Peyer's patch (tissue), 4 donors: Measurements from ENCODE around the gene PAPSS1. TPM values are rescaled to one million over a fixed set of nuclear protein-coding genes. Genes with fewer than 3 reads are reported as not detected.
A peak's percentile ranks its signal among the peaks of the same experiment; 100 is the strongest.

Source experiments
- DNase-seq, 3 donors: peaks; one replicate each; pipeline ENCODE4 v3.0.0-alpha.2; 2017 to 2019
- H3K27ac ChIP-seq, 4 donors: fragments of 200-600 bp; sonication (generic); one replicate each; pipeline ENCODE4 v1.5.1; 2016 to 2019
- H3K27me3 ChIP-seq, 2 donors: fragments of 200-600 bp; sonication (generic); one replicate each; pipeline ENCODE4 v1.5.1; 2019
- H3K36me3 ChIP-seq, 3 donors: fragments of 200-600 bp; sonication (generic); one replicate each; pipeline ENCODE4 v1.5.1; 2016 to 2019
- H3K4me1 ChIP-seq, 4 donors: fragments of 200-600 bp; sonication (generic); one replicate each; pipeline ENCODE4 v1.5.1; 2016 to 2019
- H3K4me3 ChIP-seq, 4 donors: fragments of 200-600 bp; sonication (generic); 1 replicate in 3 of 4; 2 replicates in 1 of 4; pipeline ENCODE4 v1.5.1; 2016 to 2019; ENCODE audit warnings: mild to moderate bottlenecking in 1 of 4
- H3K9me3 ChIP-seq, 4 donors: fragments of 200-600 bp; sonication (generic); one replicate each; pipeline ENCODE4 v1.5.1; 2016 to 2019; ENCODE audit warnings: mild to moderate bottlenecking in 1 of 4
- POLR2A ChIP-seq, 2 donors: fragments of 450-650 bp; IDR thresholded peaks; one replicate each; pipeline ENCODE4 v1.5.1; 2017; ENCODE audit warnings: antibody characterized with exemption in 2 of 2, mild to moderate bottlenecking in 2 of 2, moderate library complexity in 2 of 2
- total RNA-seq, 4 donors: library from RNA; depleted of rRNA; stranded (reverse); fragments of >200 nt; gene quantifications; one replicate each; pipeline ENCODE4 v1.1.0, GENCODE V29; 2016
- TF ChIP-seq, protein P1 (sequence below), 6 experiments: fragments of 450-650 bp in 4 of 6; fragments of 200-600 bp in 2 of 6; sonication (generic) in 1 of 6; IDR thresholded peaks; one replicate each; pipeline ENCODE4 v1.5.1; 2017 to 2019; ENCODE audit warnings: antibody characterized with exemption in 6 of 6, mild to moderate bottlenecking in 3 of 6, moderate library complexity in 1 of 6

Gene PAPSS1
- total RNA-seq, 4 donors from 2014 or later = 9.0 to 23.3 (median 18.1) TPM

DNA sequence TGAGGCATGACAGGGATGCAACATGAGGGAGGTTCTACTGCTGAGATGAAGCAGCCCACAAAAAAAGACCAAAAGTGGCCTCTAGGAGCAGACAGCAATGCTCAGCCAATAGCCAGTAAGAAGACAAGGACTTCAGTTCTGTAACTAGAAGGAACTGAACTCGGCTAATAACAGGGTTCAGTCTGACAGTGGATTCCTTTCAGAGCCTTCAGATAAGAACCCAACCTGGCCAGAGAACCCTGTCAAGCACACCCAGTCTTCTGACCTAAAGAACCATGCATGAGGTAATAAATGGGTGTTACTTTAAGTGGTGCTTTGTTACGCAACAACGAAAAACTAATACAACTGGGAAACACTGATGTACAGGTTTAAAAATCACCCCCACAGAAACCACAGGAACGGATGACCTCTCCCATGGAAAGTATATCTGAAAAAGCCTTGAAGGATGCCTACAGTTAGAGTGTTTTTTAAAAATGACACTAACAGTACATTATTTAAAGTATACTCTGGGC lies 94.6 kb downstream of the PAPSS1 start:
- Histone ChIP-seq H3K36me3 (no peaks in the 10 kb centered on the region), H3K27ac (no peak overlapping the region), H3K9me3 (no peaks in the 10 kb centered on the region), H3K4me3 (no peak overlapping the region), H3K27me3 (no peaks in the 10 kb centered on the region), H3K4me1 (no peaks in the 10 kb centered on the region)
- no peak for DNase-seq
- TF ChIP-seq, protein P1, sequence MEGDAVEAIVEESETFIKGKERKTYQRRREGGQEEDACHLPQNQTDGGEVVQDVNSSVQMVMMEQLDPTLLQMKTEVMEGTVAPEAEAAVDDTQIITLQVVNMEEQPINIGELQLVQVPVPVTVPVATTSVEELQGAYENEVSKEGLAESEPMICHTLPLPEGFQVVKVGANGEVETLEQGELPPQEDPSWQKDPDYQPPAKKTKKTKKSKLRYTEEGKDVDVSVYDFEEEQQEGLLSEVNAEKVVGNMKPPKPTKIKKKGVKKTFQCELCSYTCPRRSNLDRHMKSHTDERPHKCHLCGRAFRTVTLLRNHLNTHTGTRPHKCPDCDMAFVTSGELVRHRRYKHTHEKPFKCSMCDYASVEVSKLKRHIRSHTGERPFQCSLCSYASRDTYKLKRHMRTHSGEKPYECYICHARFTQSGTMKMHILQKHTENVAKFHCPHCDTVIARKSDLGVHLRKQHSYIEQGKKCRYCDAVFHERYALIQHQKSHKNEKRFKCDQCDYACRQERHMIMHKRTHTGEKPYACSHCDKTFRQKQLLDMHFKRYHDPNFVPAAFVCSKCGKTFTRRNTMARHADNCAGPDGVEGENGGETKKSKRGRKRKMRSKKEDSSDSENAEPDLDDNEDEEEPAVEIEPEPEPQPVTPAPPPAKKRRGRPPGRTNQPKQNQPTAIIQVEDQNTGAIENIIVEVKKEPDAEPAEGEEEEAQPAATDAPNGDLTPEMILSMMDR (IDR thresholded peaks at IDR 0.05) = peak in 1 of 6 experiments; percentile 20
- no peak for TF ChIP-seq POLR2A (IDR thresholded peaks at IDR 0.05)

DNA sequence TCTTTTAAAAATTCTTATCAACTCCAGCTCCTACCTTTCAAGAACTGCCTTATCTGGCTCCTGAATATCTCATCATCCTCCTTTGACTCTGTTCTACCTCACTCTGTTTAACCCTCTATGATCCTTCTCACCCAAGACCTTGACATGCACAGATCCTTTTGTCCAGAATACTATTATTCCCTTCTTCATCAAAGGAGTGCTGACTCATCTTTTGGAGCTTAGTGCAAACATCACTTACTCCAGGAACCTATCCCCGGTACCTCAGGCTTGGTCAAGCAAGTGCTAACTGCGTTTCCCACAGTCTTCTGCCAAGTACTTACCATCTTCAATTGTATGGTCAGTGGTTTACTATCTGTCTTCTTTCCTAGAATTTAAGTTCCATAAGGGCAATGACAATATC lies 96.0 kb downstream of the PAPSS1 start:
- DNase-seq = no peak
- Histone ChIP-seq H3K27me3 (no peaks in the 10 kb centered on the region), H3K36me3 (no peaks in the 10 kb centered on the region), H3K27ac (no peak overlapping the region), H3K4me1 (no peaks in the 10 kb centered on the region), H3K9me3 (no peaks in the 10 kb centered on the region), H3K4me3 (no peak overlapping the region)
- TF ChIP-seq POLR2A (IDR thresholded peaks at IDR 0.05) = no peak
- TF ChIP-seq, protein P1 (IDR thresholded peaks at IDR 0.05) = no peak

DNA sequence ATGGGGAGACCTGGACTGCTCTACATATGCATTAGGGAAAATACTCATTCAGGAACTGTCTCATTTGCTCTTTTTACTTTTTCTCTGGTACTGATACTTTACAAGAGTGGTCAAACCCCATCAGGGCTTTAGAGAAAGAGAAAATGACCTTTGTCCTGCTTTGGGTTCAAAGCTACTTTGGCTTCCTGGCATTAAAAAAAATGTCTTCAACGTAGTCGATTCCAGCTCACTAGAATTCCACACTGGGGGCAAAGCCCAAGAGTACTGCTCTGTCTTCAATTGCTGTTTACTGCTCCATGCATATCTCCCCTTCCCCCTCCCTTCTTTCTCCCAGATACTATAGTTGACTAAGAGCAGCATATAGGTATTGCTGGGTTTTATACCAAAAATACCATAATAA lies 98.0 kb downstream of the PAPSS1 start:
- no peaks in the 10 kb centered on the region for H3K27me3 ChIP-seq
- no peak overlapping the region for H3K4me3 ChIP-seq
- TF ChIP-seq, protein P1 (IDR thresholded peaks at IDR 0.05) = no peak
- no peak for TF ChIP-seq POLR2A (IDR thresholded peaks at IDR 0.05)
- no peaks in the 10 kb centered on the region for H3K4me1 ChIP-seq
- no peak overlapping the region for H3K27ac ChIP-seq
- no peak for DNase-seq
- H3K36me3 ChIP-seq = no peaks in the 10 kb centered on the region
- H3K9me3 ChIP-seq = no peaks in the 10 kb centered on the region

DNA sequence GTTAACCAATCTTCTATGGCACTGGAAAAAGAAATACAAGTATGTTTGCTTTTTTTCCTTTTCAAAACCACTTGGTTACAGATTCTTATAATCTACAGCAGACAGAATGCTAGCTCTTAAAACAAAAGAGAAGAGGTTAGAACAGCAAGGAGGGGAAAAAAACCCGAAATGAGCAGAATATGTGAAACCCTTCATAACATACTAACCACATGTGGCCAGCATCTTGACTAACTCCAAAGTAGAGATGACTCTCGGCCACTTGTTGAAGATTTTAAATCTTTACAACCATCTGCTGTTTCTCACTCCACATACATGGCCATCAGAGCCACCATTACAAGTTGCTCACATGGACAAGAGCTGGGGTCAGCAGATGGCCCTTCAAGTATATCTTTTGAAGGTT lies 100.3 kb downstream of the PAPSS1 start:
- Histone ChIP-seq H3K27me3 (no peaks in the 10 kb centered on the region), H3K36me3 (no peaks in the 10 kb centered on the region), H3K27ac (no peak overlapping the region), H3K4me3 (no peak overlapping the region), H3K4me1 (no peaks in the 10 kb centered on the region), H3K9me3 (no peaks in the 10 kb centered on the region)
- no peak for DNase-seq
- no peak for TF ChIP-seq POLR2A (IDR thresholded peaks at IDR 0.05)
- TF ChIP-seq, protein P1 (IDR thresholded peaks at IDR 0.05) = no peak

DNA sequence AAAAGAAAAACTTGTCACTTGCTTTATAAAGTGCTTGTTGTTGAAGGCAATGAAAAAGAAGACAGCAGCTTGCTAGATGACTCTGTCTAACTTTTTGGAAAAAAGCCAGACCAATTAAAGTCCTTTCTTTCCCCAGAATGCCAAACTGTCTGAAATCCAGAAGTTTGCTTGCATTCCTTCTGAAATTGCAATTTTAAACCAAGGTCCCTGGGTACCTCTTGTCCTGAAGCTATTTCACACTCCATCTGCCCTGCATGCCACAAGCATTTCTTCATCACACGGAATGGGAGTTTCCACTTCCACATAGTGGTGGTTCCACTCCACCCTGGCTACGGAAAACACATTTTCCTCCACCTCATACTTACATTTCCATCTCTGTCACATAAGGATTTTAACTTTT lies 101.0 kb downstream of the PAPSS1 start:
- DNase-seq = no peak
- Histone ChIP-seq H3K4me3 (no peak overlapping the region), H3K9me3 (no peaks in the 10 kb centered on the region), H3K27me3 (no peaks in the 10 kb centered on the region), H3K36me3 (no peaks in the 10 kb centered on the region), H3K27ac (no peak overlapping the region), H3K4me1 (no peaks in the 10 kb centered on the region)
- no peak for TF ChIP-seq POLR2A (IDR thresholded peaks at IDR 0.05)
- TF ChIP-seq, protein P1 (IDR thresholded peaks at IDR 0.05) = no peak

DNA sequence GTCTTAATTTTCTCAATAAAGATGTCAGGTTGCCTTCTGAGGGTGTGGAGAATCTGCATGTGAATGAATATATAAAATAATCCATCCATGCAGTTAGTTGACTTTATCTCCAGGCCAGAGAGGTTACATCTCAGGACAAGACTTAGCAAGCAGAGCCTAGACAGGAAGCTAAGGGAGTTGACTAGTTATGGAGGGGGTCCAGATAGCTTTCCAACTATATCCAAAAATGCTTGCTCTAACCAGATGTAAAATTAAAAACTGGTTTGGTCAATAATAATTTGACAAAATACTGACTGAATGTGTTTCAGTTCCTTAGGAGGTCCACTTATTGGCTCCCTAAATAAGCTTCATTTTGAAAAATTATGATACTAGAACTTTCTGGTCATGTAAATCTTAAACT lies 101.4 kb downstream of the PAPSS1 start:
- H3K27ac ChIP-seq = no peak overlapping the region
- no peaks in the 10 kb centered on the region for H3K4me1 ChIP-seq
- no peak for DNase-seq
- TF ChIP-seq POLR2A (IDR thresholded peaks at IDR 0.05) = no peak
- TF ChIP-seq, protein P1 (IDR thresholded peaks at IDR 0.05) = no peak
- H3K36me3 ChIP-seq = no peaks in the 10 kb centered on the region
- no peaks in the 10 kb centered on the region for H3K27me3 ChIP-seq
- no peaks in the 10 kb centered on the region for H3K9me3 ChIP-seq
- no peak overlapping the region for H3K4me3 ChIP-seq
